CD14-positive monocyte (primary cell): ENCODE results near the gene AKR7A3. TPM values are rescaled to one million over a fixed set of nuclear protein-coding genes. Genes with fewer than 3 reads are reported as not detected.

ENCODE experiments used
- DNase-seq, 3 donors: peaks; one replicate each; pipeline ENCODE4 v3.0.0-alpha.2; 2011 to 2022
- H2AFZ ChIP-seq: 2 replicates; pipeline ENCODE4 v1.6.0; 2012; ENCODE audit warnings: mild to moderate bottlenecking, low read depth, low read length, inconsistent platforms; ENCODE audit not compliant: insufficient read depth, poor library complexity, severe bottlenecking
- H3K27ac ChIP-seq, 2 donors: 1 replicate in 1 of 2; 2 replicates in 1 of 2; pipeline ENCODE4 v1.5.1; 2012 to 2013; ENCODE audit warnings: low read length in 2 of 2, control low read depth in 1 of 2, inconsistent platforms in 1 of 2, low read depth in 1 of 2, mild to moderate bottlenecking in 1 of 2
- H3K27me3 ChIP-seq, 2 donors: one replicate each; pipeline versions ENCODE4 v1.6.0 to v1.6.1; 2011 to 2013; ENCODE audit warnings: low read length in 2 of 2; ENCODE audit not compliant: control insufficient read depth in 2 of 2, insufficient read depth in 2 of 2
- H3K36me3 ChIP-seq, 2 donors: replicated peaks in 1 of 2; 1 replicate in 1 of 2; 2 replicates in 1 of 2; pipeline versions ENCODE4 v1.5.1 to v1.6.1; 2012 to 2013; ENCODE audit warnings: low read length in 2 of 2, control low read depth in 1 of 2, inconsistent platforms in 1 of 2, mild to moderate bottlenecking in 1 of 2; ENCODE audit not compliant: insufficient read depth in 2 of 2, control insufficient read depth in 1 of 2
- H3K4me1 ChIP-seq, 2 donors: 1 replicate in 1 of 2; 2 replicates in 1 of 2; pipeline versions ENCODE4 v1.5.1 to v1.6.1; 2012 to 2013; ENCODE audit warnings: low read length in 2 of 2, control low read depth in 1 of 2, inconsistent platforms in 1 of 2, mild to moderate bottlenecking in 1 of 2, moderate library complexity in 1 of 2; ENCODE audit not compliant: insufficient read depth in 2 of 2, control insufficient read depth in 1 of 2
- H3K4me2 ChIP-seq: replicated peaks from 2 replicates; pipeline ENCODE3; 2012; ENCODE audit warnings: low read length, moderate library complexity, mild to moderate bottlenecking; ENCODE audit not compliant: poor library complexity, severe bottlenecking; ENCODE audit errors: extremely low read depth
- H3K4me3 ChIP-seq, 3 experiments: fragments of 200-600 bp in 1 of 3; sonication (generic) in 1 of 3; replicated peaks in 1 of 3; 1 replicate in 2 of 3; 2 replicates in 1 of 3; pipeline ENCODE4 v1.5.1; 2011 to 2013; ENCODE audit warnings: low read length in 3 of 3, mild to moderate bottlenecking in 3 of 3, control low read depth in 2 of 3, low read depth in 2 of 3, inconsistent platforms in 1 of 3, moderate library complexity in 1 of 3
- H3K79me2 ChIP-seq: 2 replicates; pipeline ENCODE4 v1.6.0; 2012; ENCODE audit warnings: mild to moderate bottlenecking, control low read depth, inconsistent platforms, low read length, moderate library complexity; ENCODE audit not compliant: insufficient read depth
- H3K9ac ChIP-seq: 2 replicates; pipeline ENCODE4 v1.6.0; 2017; ENCODE audit warnings: low read length, mild to moderate bottlenecking; ENCODE audit not compliant: insufficient read depth, poor library complexity, severe bottlenecking
- H3K9me3 ChIP-seq, 2 donors: replicated peaks in 1 of 2; 1 replicate in 1 of 2; 2 replicates in 1 of 2; pipeline versions ENCODE4 v1.5.1 to v1.6.1; 2012 to 2013; ENCODE audit warnings: low read length in 2 of 2, control low read depth in 1 of 2; ENCODE audit not compliant: control insufficient read depth in 1 of 2, insufficient read depth in 1 of 2
- H4K20me1 ChIP-seq: 2 replicates; pipeline ENCODE4 v1.6.0; 2012; ENCODE audit warnings: mild to moderate bottlenecking, low read length, control low read depth, moderate library complexity; ENCODE audit not compliant: insufficient read depth
- H3K27ac Mint-ChIP-seq, 7 donors: one replicate each; pipeline ENCODE4 v1.8.0; 2020; ENCODE audit warnings: mild to moderate bottlenecking in 7 of 7, mixed read lengths in 7 of 7, moderate library complexity in 6 of 7, inconsistent platforms in 2 of 7
- H3K27me3 Mint-ChIP-seq, 3 donors: one replicate each; pipeline ENCODE4 v1.8.0; 2021 to 2022; ENCODE audit warnings: low read depth in 3 of 3, mild to moderate bottlenecking in 3 of 3, mixed read lengths in 3 of 3, moderate library complexity in 3 of 3, inconsistent platforms in 1 of 3
- H3K36me3 Mint-ChIP-seq, 2 donors: one replicate each; pipeline ENCODE4 v1.8.0; 2020; ENCODE audit warnings: mixed read lengths in 2 of 2, inconsistent platforms in 1 of 2, mild to moderate bottlenecking in 1 of 2
- H3K4me1 Mint-ChIP-seq: one replicate; pipeline ENCODE4 v1.8.0; 2020; ENCODE audit warnings: mild to moderate bottlenecking, mixed read lengths
- H3K4me3 Mint-ChIP-seq, 2 donors: one replicate each; pipeline ENCODE4 v1.8.0; 2020; ENCODE audit warnings: mild to moderate bottlenecking in 2 of 2, mixed read lengths in 2 of 2, moderate library complexity in 1 of 2
- H3K9me3 Mint-ChIP-seq, 7 donors: one replicate each; pipeline ENCODE4 v1.8.0; 2020 to 2022; ENCODE audit warnings: mixed read lengths in 7 of 7, mild to moderate bottlenecking in 6 of 7, moderate library complexity in 6 of 7, inconsistent platforms in 2 of 7
- CTCF ChIP-seq: fragments of 200-600 bp; IDR thresholded peaks from one replicate; pipeline ENCODE4 v1.8.0; 2022; ENCODE audit warnings: antibody characterized with exemption, mild to moderate bottlenecking
- WGBS: methylation state at CpG from one replicate; pipeline ENCODE4 v1.1.5; 2013; ENCODE audit warnings: missing lambda C conversion rate; ENCODE audit not compliant: insufficient coverage; 5-methylcytosine and 5-hydroxymethylcytosine counted together
- intact Hi-C, 2 donors: fragments of 100-400 bp; cut with micrococcal nuclease; formaldehyde crosslinking; loops; one replicate each; pipeline versions ENCODE4 v1.15.0 to v1.15.1; 2023
- polyA plus RNA-seq, 3 donors: library from polyadenylated mRNA; depleted of rRNA in 1 of 3; unstranded in 2 of 3; stranded (reverse) in 1 of 3; fragments of 300-500 nt in 2 of 3; fragments of >200 nt in 1 of 3; fragmentation: Illumina TruSeq in 2 of 3; gene quantifications; 1 replicate in 2 of 3; 2 replicates in 1 of 3; pipeline ENCODE4 v1.2.3, GENCODE V29; 2012 to 2021

AKR7A3 gene
- polyA plus RNA-seq, 3 donors = 0.15 to 0.56 TPM; not detected in 1

- H3K79me2 ChIP-seq = peaks cover 60% of the 10 kb centered on the region
- no peak overlapping the region for H3K9ac ChIP-seq
- Mint-ChIP-seq H3K4me1 (peaks cover 66% of the 10 kb centered on the region), H3K9me3 (peaks cover 0 to 1% (median 0%) of the 10 kb centered on the region in 7 donors), H3K27ac (peak overlapping the region in 2 of 7 donors; percentile 13 to 28), H3K36me3 (peaks cover 40 to 59% of the 10 kb centered on the region in 2 donors), H3K4me3 (no peak overlapping the region), H3K27me3 (peaks cover 0 to 3% (median 0%) of the 10 kb centered on the region in 3 donors)
- no peak overlapping the region for H3K27ac ChIP-seq
- peaks cover 15 to 33% of the 10 kb centered on the region in 2 donors for H3K36me3 ChIP-seq
- H4K20me1 ChIP-seq = peaks cover 36% of the 10 kb centered on the region
- WGBS = 0% methylated on average over 2 of the region's 3 CpGs
- no peak overlapping the region for H3K4me2 ChIP-seq
- H3K4me3 ChIP-seq = no peak overlapping the region
- intact Hi-C loops = no loop called here
- TF ChIP-seq CTCF = no peak
- no peaks in the 10 kb centered on the region for H3K9me3 ChIP-seq
- H3K4me1 ChIP-seq = peaks cover 60 to 69% of the 10 kb centered on the region in 2 donors
- no peak overlapping the region for H2AFZ ChIP-seq
- no peak for DNase-seq
- no peaks in the 10 kb centered on the region for H3K27me3 ChIP-seq
Measured at GRCh38 chr1:19319196-19319595, 30.6 kb upstream of the AKR7A3 start.

- no peak for DNase-seq
Measured at GRCh38 chr1:19317126-19317910, 28.7 kb upstream of the AKR7A3 start.

More at GRCh38 chr1:19317126-19317910, 28.7 kb upstream of the AKR7A3 start:
- no peak overlapping the region for H3K4me3 Mint-ChIP-seq
- peaks cover 0 to 5% (median 0%) of the 10 kb centered on the region in 3 donors for H3K27me3 Mint-ChIP-seq
- peaks cover 70 to 80% of the 10 kb centered on the region in 2 donors for H3K4me1 ChIP-seq
- no peak overlapping the region for H3K9ac ChIP-seq
- peaks cover 7 to 23% of the 10 kb centered on the region in 2 donors for H3K36me3 ChIP-seq
- TF ChIP-seq CTCF = no peak
- no peaks in the 10 kb centered on the region for H3K9me3 ChIP-seq
- no peak overlapping the region for H3K27ac Mint-ChIP-seq
- H3K79me2 ChIP-seq = peaks cover 69% of the 10 kb centered on the region
- H4K20me1 ChIP-seq = peaks cover 46% of the 10 kb centered on the region
- 100% methylated on average over 7 of the region's 13 CpGs for WGBS
- no peak overlapping the region for H3K4me2 ChIP-seq
- intact Hi-C loops = no loop called here
- no peak overlapping the region for H3K4me3 ChIP-seq
- peaks cover 0 to 2% (median 0%) of the 10 kb centered on the region in 7 donors for H3K9me3 Mint-ChIP-seq
- peaks cover 27 to 45% of the 10 kb centered on the region in 2 donors for H3K36me3 Mint-ChIP-seq
- no peak overlapping the region for H2AFZ ChIP-seq
- no peak overlapping the region for H3K27ac ChIP-seq
- H3K4me1 Mint-ChIP-seq = peaks cover 75% of the 10 kb centered on the region
- H3K27me3 ChIP-seq = no peaks in the 10 kb centered on the region
